NCI-H2029 (cell line): ENCODE data around the gene INTS2.
"Not testable (repeated sequence)": the region's sequence is repeated elsewhere in the genome, so short reads cannot be mapped to it uniquely, and the experiment has no call there.

ENCODE experiments used
- DNase-seq: peaks from one replicate; lab custom pipeline; 2025; lab: John Stamatoyannopoulos, UW

INTS2 gene

DNA sequence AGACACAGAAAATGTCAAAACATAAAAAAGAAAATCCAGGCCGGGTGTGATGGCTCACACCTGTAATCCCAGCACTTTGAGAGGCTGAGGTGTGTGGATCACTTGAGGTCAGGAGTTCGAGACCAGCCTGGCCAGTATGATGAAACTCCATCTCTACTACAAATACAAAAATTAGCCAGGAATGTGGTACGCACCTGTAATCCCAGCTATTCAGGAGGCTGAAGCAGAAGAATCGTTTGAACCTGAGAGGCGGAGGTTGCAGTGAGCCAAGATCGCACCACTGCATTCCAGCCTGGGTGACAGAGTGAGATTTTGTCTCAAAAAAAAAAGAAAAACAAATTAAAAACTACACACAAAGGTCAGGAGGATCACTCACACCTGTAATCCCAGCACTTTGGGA lies 40.0 kb downstream of the INTS2 start:
- not testable (repeated sequence) for DNase-seq

DNA sequence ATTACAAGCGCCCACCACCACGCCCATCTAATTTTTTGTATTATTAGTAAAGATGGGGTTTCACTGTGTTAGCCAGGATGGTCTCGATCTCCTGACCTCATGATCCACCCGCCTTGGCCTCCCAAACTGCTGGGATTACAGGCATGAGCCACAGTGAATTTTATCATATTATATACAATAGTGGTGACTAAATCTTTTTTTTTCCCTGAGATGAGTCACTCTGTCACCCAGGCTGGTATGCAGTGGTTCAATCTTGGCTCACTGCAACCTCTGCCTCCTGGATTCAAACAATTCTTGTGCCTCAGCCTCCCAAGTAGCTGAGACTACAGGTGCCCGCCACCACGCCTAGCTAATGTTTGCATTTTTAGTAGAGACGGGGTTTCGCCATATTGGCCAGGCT lies 41.9 kb downstream of the INTS2 start:
- DNase-seq = not testable (repeated sequence)

DNA sequence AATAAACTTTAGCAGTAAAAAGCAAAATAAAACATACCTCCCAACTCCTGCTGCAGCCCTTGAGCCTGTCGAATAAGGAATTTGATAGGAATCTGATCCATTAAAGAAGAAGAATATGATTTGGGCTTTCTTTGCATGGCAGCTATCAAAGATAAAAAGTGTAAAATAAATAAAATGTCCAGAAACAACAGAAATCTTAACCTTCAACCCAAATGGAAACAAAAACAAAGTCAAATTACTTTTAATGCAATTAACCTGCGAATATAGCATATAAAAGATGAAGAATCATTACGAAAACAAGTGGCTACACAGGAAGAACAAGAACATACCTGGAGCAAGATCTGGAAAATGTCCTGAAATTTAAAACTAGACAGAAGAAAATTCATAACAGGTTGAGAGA lies 42.9 kb downstream of the INTS2 start:
- DNase-seq = no peak

DNA sequence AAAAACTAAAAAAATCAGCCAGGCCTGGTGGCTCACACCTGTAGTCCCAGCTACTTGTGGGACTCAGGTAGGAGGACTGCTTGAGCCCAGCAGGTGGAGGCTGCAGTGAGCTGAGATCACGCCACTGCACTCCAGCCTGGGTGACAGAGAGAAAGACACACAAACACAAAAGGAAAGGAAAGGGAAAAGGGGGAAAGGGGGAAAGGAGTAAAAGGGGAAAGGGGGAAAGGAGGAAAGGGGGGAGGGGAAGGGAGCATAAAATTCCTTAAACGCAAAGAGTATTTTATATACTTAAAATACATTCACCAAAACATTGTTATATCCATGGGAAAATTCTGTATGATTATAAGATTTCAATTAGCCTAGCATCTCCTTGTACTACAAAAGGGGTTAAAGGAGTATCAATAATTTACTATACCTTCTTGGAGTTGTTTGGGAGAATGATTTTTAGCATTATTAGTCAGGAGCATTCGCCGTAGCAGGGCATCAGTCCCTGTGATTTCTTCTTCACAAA lies 47.1 kb downstream of the INTS2 start:
- no peak for DNase-seq

DNA sequence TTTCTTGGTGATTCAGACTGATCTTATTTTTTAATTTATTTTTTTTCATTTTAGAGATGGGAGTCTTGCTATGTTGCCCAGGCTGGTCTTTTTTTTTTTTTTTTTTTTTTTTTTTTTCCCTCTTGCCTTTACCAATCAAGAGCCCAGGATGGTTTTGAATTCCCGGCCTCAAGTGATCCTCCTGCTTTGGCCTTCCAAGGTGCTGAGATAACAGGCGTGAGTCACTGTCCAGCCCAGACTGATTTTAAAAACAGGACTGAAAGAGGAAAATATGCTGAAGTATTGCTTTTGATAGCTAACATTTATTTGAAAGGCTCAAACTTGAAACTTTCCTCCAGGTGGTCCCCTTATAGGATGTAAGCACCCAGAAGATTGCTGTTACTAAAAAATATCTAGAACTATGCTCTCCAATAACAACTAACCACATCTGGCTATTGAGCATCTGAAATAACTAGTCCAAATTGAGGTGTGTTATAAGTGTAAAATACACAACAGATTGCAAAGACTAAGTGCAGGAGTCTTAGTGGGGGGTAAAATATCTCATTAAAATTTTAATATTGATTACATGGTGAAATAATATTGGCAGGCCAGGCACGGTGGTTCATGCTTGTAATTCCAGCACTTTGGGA lies 48.7 kb downstream of the INTS2 start:
- DNase-seq = no peak

DNA sequence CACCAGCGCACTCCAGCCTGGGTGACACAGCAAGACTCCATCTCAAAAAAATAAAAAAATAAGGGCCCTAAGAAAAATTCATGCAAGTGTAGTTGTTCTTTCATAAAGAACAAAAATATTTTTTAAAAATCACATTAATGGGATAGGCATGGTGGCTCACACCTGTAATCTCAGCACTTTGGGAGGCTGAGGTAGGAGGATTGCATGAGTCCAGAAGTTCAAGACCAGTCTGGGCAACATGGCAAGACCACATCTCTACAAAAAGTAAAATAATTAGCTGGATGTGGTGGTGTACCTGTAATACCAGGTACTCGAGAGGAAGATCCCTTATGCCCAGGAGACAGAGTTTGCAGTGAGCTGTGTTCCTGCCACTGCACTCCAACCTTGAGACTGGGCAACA lies 49.3 kb downstream of the INTS2 start:
- no peak for DNase-seq

DNA sequence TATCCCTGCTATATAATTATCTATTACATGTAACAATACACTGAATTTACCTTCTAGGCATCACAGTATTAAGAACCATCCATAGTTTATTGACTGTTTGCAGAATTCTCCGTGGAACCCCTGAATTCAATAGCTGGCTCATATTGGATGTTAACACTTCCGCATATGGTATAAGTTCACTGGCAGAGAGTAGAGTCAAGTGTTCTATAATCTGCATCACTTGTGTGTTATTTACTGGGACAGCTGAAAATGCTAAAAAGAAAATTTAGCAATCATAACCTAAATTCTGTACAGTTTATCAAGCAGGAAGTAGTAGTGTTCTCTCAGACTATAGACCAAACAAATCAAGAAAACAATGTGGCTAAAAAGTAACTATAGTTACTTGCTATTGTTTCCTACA lies 49.9 kb downstream of the INTS2 start:
- no peak for DNase-seq

DNA sequence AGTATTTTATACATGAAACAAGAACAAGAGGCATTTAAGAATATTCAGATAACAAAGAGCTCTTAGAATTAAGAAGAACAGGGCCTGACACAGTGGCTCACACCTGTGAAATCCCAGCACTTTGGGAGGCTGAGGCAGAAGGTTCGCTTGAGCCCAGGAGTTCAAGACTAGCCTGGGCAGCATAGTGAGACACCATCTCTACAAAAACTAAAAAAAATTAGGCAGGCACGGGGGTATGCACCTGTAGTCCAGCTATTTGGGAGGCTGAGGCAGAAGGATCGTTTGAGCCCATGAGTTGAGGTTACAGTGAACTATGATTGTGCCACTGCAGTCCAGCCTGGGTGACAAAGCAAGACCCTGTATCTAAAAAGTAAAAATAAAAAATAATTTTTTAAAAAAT lies 52.0 kb downstream of the INTS2 start:
- DNase-seq = no peak

DNA sequence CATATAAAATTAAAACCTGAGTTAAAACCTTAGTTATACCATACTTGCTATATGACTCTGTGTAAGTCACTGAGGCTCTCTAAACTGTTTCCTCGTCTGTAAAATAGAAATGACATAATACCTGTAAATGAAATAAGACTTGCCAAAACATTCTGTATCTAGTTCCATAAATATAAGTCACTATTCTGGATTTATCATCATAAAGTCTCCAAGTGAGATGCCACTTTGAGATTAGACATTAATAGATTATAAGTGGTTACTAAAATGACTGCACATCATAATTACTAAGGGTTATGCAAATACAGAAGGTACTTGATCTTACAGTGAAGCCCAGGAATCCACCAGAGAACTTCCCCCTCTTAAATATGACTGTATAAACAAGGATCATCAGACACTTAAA lies 52.5 kb downstream of the INTS2 start:
- no peak for DNase-seq

DNA sequence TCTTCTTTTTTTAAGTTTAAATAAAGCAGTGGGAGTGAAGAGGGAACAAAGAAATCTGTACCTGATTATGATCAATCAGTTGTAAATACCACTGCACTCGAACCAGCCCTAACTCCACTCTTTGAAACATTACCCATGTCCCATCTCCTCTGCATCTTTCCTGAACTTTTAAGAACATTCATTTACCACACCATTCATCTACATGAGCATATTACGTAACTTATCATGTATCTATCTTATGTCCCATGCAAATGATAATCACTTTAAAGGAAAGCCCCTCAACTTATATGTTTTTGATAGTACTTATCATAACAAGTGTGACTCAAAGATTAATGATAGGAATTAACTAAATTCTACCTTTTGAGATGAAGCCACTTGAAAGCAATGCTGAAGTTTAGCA lies 53.7 kb downstream of the INTS2 start:
- no peak for DNase-seq

DNA sequence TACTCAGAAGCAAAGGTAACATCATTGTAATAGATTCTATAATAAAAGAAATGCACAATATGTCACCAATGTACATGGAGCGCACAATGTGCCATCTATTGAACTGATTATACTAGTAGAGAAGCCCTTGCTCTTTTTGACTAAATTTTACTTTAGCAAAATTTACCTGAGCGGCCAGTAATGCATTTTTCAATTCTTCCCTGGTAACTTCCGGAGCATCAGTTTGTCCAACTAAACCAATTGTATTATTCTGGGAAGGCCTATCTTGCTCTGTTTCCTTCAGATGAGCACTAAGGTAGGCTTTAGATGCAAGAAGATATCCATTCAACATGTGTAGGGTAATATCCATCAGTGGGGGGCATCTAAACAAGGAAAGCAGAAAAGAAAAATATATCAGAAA lies 55.7 kb downstream of the INTS2 start:
- no peak for DNase-seq

DNA sequence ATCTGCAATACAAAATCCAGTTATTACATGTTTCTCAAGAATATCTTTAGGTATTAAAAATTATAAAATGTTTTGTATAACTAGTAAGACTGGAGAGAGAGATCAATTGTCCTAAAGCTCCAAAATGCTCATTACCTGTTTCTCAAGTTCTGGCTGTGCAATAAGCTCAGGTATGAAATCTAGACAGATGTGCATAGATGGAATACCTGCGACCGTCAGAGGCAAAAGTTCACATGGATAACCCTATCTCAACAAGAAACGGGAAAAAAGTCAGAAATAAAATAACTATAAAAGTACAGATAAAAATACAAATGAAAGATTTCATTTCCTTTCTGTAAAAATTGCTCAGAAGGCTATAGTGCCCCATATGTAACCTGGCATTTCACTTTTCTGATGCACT lies 58.6 kb downstream of the INTS2 start:
- DNase-seq = no peak

DNA sequence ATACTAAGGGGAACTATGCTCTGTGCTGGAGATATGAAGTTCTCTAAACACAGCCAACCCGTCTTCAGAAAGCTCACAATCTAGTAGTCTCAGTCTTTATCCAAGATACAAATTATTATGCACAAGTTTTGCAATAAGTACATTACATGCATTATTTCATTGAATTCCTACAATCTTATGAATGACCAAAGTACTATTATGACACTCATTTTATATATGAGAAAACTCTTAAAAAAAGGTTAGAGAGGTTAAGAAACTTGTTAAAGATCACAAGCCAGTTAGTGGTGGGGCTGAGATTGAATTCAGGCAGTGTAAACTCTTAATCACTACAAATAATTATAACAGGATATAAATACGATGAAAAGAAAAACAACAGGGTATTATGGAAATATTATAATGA lies 59.7 kb downstream of the INTS2 start:
- DNase-seq = no peak

DNA sequence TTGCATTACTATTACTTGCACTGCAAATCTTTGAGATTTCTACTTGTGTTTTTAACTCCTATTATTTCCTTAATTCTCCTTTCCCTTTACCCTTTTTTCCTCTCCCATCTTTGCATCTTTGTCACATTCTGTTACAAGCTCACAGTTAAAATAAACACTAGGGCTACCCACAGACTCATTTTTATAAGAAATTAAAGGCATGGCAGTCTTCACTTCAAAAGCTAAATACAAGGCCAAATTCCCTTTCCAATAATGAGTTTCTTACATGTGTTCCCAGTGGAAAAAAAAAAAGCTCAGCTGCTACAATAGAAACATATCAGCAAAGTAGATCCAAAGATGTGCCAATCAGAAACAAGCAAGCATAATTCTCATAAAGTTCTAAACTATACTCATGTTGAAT lies 60.7 kb downstream of the INTS2 start:
- DNase-seq = no peak

DNA sequence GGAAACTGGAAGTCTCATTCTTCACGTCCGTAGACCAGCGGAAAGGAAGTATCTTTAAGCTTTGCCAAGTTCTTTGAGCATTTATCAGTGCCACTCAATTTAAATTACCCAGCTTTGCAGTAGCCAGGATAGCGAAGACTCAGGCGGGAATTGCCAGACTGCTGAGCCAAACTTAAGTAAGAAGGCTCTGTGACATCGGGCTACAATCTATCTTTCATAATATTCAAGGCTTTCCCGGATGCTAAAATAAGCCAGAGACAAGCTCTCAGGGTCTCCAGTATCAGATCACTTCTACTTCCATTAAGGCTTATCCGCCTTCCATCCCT lies 64.0 kb downstream of the INTS2 start:
- DNase-seq = no peak

DNA sequence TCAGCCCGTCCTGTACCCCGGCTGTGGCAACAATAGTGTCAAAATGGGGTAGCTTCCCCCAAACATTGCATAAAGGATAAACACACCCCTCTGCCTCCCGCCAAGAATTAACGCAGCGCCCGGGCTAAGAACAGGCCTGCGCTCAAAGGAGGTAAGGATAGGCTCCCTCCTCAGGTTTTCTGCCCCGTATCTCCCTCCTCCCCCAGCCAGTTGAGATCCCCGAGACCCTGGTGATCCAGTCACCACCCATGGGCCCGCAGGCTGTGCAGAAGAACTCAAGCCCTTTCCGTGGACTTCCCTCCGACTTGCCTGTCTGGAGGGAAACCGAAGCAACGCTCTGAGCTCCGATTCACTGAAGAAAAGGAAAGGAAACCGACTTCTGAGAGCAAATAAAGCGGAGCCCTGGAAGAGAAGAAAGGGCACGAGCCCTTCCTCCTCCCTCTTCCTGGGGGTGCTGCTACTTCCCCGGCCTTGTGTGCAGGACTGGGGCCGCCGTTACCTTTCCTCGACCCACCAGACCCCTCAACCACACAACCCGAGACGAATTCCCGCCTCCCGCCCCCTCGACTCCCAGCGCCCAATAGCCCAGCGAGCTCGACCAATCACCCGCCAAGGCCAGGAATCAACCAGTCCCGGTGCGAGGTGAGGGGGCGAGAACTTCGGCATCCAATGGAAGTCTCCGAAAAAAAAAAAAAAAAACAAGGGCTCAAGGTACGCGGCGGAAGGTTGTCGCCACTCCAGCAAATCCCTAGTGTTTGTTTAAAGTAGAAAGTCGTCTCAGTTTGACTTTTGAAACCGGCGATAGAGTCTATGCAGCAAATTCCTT lies 64.6 kb downstream of the INTS2 start, which contains the start of gene BRIP1:
Gene BRIP1 (minus strand): TSS at position 554 of the 826 bp plus-strand sequence. CDS start 1,989 bp downstream, outside the sequence.
- DNase-seq = peak; percentile 84

DNA sequence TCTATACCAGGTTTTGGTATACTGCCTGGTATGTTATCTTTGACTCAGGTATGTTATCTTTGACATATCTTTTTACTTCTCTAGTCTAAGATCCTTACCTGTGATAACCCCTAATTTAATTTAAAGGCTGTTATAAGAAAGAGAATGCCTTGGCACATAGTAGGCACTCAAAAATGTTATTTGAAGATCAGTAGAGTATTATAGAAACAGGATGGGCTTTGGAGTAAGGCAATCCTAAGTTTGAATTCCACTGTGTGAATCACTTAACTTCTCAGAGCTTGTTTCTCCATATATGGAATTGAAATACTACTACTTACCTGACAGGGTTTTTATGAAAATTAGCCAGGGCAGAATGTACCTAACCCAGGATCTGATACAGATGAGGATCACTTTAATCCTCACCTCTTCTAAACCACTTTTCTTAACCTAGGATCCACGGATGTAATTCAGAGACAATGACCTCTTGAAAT lies 65.6 kb downstream of the INTS2 start:
- DNase-seq = no peak

DNA sequence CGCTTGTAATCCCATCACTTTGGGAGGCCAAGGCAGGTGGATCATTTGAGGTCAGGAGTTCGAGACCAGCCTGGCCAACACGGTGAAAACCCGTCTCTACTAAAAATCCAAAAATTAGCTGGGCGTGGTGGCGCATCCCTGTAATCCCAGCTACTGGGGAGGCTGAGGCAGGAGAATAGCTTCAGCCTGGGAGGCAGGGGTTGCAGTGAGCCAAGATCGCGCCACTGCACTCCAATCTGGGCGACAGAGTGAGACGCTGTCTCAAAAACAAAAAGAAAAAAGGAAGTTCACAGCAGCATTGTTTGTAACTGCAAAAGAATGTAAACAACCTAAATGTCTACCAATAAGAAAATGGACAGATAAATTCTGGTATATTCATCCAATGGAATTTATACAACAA lies 67.4 kb downstream of the INTS2 start:
- not testable (repeated sequence) for DNase-seq

DNA sequence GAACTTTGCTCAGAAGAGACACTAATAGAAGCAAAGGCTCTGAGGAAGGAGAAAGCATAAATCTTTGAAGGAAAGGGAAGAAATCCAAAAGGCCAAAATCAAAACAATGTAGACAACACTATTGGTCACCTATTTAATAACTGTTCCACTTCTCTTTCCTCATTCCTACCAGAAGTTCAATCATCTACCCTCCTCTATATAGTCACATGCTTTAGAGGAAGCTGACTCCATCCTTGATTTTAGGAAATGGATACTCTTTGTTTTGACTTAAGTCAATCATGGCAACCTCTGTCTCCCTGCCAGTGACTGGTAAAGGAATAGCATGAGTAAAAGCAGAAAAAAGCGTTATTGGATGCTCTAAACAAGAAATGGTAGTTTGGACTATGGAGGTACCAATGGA lies 71.7 kb downstream of the INTS2 start:
- DNase-seq = no peak

DNA sequence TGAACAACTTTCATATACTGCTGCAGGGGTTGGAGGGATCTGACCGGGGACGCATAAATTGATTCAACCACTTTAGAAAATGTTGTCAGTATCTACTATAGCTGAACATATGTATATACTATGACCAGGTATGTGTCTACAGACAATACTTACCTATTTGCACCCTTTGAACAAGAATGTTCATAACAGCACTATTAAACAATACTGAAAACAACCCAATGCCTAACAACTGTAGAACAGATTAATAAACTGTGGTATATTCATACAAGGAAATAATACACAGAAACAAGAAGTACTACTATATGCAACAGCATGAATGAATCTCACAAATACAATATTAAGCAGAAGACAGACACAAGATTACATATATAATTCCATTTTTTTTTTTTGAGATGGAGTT lies 74.9 kb downstream of the INTS2 start:
- no peak for DNase-seq

DNA sequence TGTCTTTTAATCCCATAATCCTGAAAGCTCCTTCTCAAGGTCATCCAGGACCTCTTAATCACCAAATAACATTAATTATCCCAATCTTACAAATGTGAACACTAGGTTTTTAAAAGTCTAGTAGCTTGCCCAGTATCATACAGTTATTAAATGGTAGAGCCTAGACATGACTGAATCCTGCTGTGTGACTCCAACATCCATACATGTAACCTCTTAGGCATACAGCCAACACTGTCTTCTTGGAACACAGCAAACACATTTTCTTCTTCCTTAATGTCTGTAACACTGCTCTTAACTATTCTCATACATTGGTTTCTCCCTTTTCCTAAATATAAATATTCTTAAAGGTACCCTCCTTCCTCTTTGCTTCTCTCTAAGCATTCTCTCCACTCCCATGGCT lies 78.1 kb downstream of the INTS2 start:
- DNase-seq = no peak

DNA sequence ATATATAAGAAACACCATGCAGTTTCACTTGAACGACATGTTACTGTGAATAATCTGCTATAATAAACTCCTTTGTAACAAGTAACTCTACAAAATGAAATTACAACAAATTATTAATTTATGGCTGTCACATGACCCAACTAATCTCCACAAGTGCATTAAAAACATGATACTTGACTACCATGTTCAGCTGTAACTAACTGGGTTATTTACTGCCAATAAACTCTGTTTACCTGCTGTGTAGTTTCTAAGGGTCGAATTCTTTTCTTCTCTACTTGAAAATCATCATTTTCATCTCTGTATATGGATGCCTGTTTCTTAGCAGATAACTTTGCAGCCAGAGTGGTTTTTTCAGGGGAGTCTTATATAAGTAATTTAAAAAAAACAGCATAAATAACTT lies 78.9 kb downstream of the INTS2 start:
- DNase-seq = no peak

DNA sequence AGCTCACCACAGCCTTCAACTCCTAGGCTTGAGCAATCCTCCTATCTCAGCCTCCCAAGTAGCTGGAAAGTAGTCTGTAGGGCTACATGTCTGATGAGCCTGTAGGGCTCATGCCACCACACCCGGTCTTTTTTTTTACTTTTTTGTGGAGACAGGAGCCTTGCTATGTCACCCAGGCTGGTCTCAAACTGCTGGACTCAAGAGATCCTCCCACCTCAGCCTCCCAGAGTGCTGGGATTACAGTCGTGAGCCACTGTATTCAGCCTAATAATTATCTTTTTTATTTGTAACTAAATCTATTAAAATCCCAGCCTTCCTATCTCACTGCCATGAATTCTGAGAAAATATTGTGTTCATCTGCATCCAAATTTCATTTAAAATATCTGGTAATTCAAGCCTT lies 79.5 kb downstream of the INTS2 start:
- no peak for DNase-seq

DNA sequence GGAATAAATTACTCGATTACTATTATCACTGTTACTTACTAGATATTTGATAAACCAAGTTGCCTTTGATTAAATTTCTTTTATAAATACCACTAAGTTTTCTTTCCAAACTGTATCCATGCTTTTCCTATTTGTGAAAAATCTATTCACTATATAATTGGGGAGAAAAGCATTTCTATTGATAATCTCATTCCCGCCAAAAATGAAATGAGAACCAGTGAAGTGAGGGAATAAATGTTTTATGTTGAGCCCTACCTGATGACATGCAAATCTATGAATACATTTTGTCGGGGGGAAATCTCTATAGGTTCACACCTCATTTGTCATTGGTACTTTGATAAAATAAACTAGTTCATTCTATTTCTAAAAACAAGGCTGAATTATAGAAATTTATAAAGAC lies 80.1 kb downstream of the INTS2 start:
- no peak for DNase-seq
